Testis (tissue), 2 donors: ENCODE measurements around the gene DDX59.

Experiments used
- CTCF ChIP-seq, 3 experiments: fragments of 450-650 bp in 2 of 3; fragments of 200-600 bp in 1 of 3; sonication (generic) in 1 of 3; IDR thresholded peaks; one replicate each; pipeline ENCODE4 v1.5.1; 2016 to 2019; ENCODE audit warnings: antibody characterized with exemption in 3 of 3, mild to moderate bottlenecking in 2 of 3, moderate library complexity in 1 of 3
- POLR2A ChIP-seq: fragments of 450-650 bp; IDR thresholded peaks from one replicate; pipeline ENCODE4 v1.6.1; 2017; ENCODE audit warnings: antibody characterized with exemption, mild to moderate bottlenecking, moderate library complexity

GRCh38 chr1:200671235-200671786 is 1.6 kb upstream of the DDX59 start:
- TF ChIP-seq CTCF (IDR thresholded peaks at IDR 0.05), result no peak
- no peak for TF ChIP-seq POLR2A
